Gastroesophageal sphincter (tissue), 3 donors: ENCODE measurements around the gene KHDRBS1.

Experiments used
- EP300 ChIP-seq: sonication (generic); formaldehyde crosslinking; IDR thresholded peaks from one replicate; pipeline ENCODE4 v1.6.1; 2017; ENCODE audit warnings: antibody characterized with exemption, mild to moderate bottlenecking
- POLR2A ChIP-seq, 2 donors: fragments of 450-650 bp; IDR thresholded peaks; one replicate each; pipeline ENCODE4 v1.6.1; 2017; ENCODE audit warnings: antibody characterized with exemption in 2 of 2, mild to moderate bottlenecking in 2 of 2, moderate library complexity in 1 of 2
- TF ChIP-seq, protein P1 (sequence below), 4 experiments: fragments of 200-600 bp in 2 of 4; fragments of 450-650 bp in 2 of 4; sonication (generic) in 1 of 4; IDR thresholded peaks; one replicate each; pipeline ENCODE4 v1.5.1; 2017 to 2019; ENCODE audit warnings: antibody characterized with exemption in 4 of 4, mild to moderate bottlenecking in 2 of 4, moderate library complexity in 2 of 4

- TF ChIP-seq, protein P1, sequence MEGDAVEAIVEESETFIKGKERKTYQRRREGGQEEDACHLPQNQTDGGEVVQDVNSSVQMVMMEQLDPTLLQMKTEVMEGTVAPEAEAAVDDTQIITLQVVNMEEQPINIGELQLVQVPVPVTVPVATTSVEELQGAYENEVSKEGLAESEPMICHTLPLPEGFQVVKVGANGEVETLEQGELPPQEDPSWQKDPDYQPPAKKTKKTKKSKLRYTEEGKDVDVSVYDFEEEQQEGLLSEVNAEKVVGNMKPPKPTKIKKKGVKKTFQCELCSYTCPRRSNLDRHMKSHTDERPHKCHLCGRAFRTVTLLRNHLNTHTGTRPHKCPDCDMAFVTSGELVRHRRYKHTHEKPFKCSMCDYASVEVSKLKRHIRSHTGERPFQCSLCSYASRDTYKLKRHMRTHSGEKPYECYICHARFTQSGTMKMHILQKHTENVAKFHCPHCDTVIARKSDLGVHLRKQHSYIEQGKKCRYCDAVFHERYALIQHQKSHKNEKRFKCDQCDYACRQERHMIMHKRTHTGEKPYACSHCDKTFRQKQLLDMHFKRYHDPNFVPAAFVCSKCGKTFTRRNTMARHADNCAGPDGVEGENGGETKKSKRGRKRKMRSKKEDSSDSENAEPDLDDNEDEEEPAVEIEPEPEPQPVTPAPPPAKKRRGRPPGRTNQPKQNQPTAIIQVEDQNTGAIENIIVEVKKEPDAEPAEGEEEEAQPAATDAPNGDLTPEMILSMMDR (IDR thresholded peaks at IDR 0.05): no peak
- TF ChIP-seq EP300 (no peak), POLR2A (IDR thresholded peaks at IDR 0.05) (no peak)
These were observed 38.0 kb downstream of the KHDRBS1 start for GRCh38 chr1:32051706-32052105.
